HG03521 (cell line): ENCODE measurements around the gene NAALADL2.
"Not testable (repeated sequence)": the region's sequence is repeated elsewhere in the genome, so short reads cannot be mapped to it uniquely, and the experiment has no call there.

ENCODE experiments used
- ATAC-seq: cut with Tn5 transposase; IDR thresholded peaks from one replicate; pipeline ENCODE4 v1.9.1; 2021; ENCODE audit warnings: mild to moderate bottlenecking, moderate library complexity; ENCODE audit not compliant: unreplicated experiment

The NAALADL2 gene

DNA sequence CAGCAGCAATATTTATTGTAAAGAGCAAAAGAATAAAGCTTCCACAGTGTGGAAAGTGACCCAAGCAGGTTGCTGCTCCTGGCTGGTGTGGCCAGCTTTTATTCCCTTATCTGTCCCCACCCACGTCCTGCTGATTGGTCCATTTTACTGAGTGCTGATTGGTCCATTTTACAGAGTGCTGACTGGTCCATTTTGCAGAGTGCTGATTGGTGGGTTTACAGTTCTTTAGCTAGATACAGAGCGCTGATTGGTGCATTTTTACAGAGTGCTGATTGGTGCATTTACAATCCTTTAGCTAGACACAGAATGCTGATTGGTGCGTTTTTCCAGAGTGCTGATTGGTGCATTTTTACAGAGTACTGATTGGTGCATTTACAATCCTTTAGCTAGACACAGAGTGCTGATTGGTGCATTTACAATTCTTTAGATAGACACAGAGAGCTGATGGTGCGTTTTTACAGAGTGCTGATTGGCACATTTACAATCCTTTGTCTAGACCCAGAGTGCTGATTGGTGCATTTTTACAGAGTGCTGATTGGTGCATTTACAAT is 601.8 kb downstream of the NAALADL2 start:
- ATAC-seq: not testable (repeated sequence)

DNA sequence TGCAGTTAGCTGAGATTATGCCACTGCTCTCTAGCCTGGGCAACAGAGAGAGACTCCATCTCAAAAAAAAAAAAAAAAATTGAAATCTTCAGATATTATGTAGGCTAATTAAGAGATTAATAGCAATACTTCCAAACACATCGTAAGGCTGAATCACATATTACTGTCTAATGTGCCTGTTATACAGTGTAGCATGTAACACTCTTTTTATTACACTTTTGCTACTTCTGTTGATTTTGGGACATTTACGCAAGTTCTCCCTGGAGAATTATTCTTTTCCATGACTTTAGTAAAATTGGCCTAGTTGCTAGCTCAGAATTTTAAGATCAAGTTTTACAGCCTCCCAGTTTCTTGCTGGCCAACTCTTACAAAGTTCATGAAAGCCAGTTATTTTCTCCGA is 605.2 kb downstream of the NAALADL2 start:
- ATAC-seq: no peak

DNA sequence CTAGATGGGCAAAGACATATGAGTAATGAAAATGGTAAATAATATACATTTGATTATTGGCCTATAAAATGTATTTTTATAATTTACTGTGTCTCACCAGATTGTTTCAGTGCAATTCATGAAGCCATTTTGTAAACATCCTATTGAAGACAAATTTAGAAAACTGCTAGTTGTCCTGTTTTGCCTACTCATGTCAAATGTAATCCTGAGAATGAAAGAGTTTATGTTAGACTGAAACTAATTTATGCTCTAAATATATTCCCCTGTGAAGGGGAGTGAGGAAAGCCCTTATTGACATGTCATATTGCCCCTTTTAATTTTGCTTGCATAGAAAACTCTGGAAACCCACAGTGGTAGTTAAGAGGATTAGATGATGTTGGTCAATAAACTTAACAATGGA is 610.0 kb downstream of the NAALADL2 start:
- ATAC-seq: no peak

DNA sequence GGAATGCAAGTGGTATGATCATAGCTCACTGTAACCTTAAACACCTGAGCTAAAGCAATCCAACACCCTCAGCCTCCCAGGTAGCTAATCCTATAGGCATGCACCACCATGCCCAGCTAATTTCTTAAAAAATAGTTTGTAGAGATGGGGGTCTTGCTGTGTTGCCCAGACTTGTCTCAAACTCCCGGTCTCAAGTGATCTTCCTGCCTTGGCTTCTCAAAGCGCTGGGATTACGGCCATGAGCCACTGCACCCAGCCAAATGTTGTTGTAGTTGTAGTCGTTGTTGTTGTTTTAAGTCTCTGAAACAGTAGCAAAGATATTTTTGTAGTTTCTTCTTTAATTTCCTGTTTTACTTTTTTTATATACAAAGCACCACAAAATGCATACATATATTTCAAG is 616.6 kb downstream of the NAALADL2 start:
- ATAC-seq: no peak

DNA sequence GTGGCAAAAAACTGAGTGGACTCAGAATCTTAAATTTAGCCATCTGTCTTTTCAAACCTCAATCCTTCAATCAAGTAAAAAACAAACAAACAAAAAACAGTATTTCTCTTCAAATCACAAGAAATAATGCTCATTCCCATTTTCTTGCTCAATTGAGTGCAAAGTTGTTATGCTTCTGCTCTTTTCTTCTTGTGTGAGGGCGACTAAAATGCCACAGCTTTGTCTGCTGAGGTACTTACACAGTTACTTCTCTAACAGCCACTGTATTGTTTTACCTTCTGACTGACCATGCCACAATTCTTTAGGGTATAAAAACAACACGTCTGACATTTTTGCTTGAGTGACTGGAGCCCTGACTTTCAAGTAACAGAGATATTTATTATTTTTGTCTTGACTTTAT is 617.4 kb downstream of the NAALADL2 start:
- no peak for ATAC-seq

DNA sequence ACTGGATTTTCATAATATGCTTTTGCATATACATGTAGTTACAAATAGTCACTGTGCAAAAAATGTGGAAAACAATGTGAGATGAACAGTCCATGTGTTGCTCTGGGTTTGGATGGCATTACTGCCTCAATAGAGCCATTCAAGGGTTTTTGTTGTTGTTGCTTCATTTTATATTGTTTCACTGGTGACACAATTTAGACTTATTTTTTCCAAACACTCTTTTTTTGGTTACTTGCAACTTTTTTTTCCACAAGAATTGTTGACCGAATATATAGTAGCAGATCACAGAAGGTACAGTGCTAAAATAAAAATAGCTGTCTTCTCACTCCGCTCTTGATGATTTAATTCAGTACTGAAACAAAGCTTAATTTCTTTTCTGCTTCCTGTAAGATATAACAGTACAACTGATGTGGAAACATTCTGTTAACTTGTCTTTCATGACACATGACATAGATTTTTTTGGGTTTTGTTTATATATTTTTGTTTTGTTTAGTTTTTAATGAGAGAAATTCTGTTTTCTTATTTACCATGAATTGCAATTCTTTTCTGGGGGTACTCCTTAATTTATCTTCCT is 618.6 kb downstream of the NAALADL2 start:
- peak; percentile 90 for ATAC-seq

DNA sequence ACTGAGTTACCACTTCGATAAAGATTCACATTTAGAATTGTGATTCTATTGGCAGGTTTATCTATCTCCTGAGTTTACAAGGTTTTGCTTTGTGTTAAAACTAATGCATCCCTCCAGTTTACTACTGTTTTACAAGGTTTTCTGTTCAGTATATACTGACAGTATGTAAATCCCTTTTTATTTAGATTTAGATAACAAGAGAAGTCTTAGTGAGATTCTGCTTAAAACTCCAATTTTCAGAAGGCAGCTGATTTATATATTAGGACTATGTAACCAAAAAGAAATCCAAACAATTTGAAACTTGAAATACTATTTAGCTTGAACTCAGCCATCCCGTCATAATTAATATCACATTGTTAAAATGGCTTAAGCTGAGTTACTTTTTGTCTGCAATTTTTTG is 619.2 kb downstream of the NAALADL2 start:
- no peak for ATAC-seq

DNA sequence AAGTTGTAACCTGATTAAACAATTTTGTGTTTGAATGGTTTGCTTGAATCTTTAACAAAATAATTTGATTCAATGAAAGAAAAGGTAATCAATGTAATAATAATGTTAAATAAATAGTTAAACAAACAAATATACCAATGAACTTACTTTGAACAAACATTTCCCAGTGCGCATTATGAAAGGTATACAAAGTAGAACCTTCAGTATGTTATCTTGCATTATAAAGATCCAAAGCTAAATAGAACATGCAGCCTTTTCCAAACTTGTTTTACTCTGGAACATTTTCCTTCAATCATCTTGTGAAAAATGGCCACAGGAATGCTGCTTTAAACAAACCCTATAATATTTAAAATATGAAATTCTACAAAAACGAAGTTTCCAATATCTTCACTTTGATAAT is 620.0 kb downstream of the NAALADL2 start:
- ATAC-seq: no peak

DNA sequence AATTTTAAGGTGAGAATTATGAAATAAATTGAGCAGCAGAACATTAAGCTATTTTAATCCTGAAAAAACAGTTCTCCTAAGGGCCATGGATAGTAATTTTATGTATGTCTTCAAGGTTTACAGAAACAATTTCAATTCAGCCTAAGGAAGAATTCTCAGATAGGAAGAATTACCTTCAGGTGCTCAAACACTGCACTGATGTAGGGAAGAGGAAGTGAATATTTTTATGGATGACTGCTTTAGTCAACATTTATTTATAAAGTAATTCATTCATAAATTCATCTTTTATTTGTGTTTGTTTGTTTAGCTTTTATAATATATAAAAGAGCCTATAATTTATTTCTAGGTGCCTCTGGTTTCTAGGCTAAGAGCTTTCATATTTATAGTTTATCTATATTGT is 620.7 kb downstream of the NAALADL2 start:
- no peak for ATAC-seq

DNA sequence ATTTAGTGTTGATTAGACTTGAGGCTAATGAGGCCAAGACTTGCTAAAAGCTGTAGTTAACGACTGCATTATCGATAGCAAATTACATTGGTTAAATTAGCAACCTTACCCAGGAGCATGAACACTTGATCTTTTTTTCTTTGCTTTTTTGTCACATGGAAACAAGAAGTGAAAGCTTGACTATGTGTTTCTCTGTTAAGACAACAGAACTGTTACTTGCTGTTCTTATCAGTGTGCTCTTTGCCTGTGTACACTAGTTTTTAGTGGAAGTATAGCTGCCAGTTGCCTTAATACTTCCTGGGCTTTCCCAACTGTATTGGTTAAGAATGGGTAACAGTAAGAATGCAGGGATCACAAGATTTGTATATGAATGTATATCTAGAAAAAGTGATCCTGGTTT is 625.5 kb downstream of the NAALADL2 start:
- no peak for ATAC-seq

DNA sequence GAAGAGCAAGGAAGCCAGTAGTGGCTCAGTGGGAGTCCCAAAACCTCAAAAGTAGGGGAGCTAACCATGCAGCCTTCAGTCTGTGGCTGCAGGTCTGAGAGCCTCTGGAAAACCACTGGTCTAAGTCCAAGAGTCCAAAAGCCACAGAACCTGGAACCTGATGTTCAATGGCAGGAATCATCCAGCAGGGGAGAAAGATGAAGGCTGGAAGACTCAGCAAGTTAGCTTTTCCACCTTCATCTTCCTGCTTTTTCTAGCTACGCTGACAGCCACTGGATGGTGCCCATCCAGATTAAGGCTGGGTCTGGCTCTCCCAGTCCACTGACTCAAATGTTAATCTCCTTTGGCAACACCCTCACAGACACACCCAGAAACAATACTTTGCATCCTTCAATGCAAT is 626.3 kb downstream of the NAALADL2 start:
- no peak for ATAC-seq

DNA sequence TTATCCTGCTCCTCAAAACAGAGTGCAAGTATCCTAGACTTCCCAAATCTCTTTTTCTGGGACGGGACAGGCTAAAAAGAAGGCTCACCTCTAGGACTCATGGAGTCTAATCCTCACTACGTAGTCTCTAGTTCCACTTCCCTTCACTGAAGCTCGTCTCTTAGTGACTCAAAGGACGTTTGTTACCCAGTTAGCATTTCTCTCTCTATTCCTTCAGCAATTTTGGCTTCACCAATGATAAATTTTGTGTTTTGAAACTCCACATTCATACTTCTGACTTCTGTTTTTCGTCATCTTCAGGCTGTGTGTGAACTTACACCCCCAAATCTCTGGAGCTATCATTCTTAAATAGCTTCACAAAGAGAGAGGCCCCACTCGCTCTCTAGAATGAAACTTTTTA is 627.1 kb downstream of the NAALADL2 start:
- peak; percentile 44 for ATAC-seq

DNA sequence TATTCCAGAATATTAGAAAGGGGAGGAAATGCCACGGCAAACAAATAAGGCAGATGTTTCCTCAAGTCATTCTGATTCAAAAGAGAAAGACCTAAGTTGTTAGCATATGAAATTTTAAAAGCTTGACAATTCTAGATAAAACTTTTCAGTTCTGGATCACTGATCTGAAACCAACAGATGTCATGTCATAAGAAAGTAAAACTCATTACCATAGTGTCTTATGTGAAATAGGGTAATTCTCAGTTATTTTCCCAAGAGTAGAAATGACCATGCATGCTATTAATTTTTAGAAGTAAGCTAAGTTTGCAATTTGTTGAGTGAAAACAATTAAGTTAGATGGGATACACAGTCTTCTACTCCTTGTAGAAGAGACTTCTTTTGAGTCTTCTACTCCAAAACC is 630.3 kb downstream of the NAALADL2 start:
- peak; percentile 49 for ATAC-seq

DNA sequence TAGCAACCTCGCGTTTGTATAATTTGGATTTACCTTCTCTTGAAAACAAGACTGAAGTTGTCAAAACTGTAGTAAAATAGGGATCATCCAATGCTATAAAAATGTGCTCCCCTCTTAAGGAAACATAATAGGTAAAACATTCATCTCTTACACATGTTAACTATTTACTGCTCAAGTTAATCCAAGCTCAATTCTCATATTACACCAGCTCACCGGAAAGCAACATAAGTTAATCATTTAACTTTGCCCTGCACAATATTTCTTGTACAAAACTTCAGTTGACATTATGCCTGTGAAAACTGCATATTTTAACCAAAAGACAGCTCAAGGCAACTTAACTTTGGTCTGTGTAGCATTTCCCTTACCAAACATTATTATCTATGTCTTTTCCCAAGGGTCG is 634.2 kb downstream of the NAALADL2 start:
- no peak for ATAC-seq

DNA sequence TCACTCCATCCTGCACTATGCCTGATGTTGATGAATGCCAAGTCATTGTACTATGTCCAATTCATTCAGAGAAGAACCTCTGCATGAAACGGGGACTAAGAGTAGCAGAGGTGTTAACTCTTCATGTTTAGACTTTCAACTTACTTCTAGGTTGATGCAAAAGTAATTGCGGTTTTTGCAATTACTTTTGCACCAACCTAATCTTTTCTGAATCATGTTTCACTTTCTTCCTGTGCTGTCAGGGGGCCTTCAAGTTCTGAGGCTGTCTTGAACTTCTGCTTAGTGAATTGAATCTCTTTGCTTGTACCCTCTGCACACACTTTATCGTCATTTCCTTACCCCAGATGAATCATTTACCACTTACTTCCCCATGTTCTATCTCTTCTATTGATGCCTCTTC is 636.2 kb downstream of the NAALADL2 start:
- ATAC-seq: no peak

DNA sequence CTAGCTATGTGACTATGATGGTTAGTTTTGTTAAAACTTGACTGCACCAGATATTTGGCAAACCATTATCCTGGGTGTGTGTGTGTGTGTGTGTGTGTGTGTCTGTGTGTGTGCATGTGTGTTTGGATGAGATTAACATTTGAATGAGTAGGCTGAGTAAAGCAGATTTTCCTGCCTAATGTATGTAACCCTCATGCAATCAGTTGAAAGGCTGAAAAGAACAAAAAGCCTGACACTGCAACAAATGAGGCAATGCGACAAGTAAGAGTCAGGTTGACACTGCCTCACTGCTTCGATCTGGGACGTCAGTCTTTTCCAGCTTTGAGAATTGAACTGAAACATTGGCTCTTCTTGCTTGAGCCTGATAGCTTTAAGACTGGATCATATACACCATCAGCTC is 643.0 kb downstream of the NAALADL2 start:
- no peak for ATAC-seq

DNA sequence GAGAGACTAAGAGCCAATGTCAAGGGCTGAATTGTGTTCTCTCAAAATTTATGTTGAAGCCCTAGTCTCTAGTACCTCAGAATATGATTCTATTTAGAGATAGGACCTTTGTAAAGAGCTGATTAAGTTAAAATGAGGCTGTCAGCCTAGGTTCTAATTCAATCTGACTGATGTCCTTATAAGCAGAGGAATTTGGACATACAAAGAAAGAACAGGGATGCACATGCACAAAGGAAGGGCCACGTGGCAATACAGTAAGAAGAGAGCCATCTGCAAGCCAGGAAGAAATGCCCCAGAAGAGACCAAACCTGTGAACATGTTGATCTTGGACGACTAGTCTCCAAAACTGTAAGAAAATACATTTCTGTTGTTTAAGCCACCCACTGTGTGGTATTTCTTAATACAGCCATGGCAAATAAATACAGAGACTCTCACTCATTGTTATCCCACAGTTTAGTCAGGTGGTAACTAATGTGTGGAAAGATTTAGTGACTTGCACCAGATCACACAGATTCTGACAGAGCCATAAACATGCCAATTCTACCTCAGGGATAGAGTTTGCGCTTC is 652.2 kb downstream of the NAALADL2 start:
- no peak for ATAC-seq

DNA sequence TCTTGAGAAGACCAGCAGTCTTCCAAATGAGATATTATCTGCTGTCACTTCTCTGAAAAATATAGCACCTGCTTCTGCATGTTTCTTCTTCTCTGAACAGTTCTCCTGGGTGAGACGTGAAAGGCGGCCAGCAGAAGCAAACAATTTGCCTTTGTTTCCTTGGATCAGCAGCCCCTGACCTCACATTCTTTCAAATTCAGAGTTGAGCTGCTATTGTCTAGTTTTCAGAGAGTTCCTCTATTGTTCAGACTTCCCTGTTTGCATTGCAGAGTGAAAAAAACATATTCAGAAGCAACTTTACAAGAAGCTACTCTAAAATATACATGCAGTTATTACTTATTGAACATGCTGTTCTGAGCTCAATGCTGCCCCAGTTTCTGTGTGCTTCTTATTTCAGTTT is 653.6 kb downstream of the NAALADL2 start:
- no peak for ATAC-seq

DNA sequence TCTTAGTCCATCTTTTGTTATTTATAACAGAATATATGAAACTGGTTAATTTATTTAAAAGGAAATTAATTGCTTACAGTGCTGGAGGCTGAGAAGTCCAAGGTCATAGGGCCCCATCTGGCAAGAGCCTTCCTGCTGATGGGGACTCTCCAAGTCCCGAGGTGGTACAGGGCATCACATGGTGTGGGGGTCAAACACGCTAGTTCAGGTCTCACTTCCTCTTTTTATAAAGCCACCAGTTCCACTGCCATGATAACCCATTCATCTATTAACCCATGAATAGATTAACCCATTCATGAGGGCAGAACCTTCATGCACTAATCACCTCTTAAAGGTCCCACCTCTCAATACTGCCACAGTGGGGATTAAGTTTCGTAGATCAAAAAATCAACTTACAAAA is 659.3 kb downstream of the NAALADL2 start:
- no peak for ATAC-seq

DNA sequence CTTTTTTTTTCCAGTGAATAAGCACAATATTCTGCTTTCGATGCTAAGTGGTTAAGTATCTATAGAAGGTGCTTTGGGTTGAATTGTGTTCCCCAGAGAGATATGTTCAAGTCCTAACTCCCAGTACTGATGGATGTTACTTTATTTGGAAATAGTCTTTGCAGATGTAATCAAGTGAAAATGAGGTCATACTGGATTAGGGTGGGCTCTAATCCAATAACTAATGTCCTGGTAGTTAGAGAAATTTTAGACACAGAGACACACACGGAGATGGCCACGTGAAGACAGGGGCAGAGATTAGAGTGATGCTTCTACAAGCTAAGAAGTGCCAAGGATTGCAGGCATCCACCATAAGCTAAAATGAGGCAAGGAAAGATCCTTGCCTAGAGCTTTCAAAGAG is 662.3 kb downstream of the NAALADL2 start:
- no peak for ATAC-seq

DNA sequence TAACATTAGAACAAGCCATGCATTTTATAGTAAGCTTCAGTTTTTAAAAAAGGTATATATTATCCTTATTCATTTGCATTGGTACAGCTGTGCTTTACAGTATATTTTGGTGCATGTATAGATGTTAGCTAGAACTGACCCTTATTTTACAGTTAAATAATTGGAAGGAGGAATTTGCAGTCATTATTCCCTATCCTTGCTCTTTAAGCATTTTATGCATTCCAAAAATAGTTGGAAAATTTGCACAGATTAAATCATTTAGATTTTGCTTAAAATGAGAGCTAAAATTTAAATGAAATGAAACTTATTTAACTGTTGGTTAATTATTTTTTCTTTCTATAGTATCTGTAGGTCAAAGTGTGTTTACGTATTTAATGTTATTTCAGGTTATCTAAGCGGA is 667.1 kb downstream of the NAALADL2 start:
- no peak for ATAC-seq

DNA sequence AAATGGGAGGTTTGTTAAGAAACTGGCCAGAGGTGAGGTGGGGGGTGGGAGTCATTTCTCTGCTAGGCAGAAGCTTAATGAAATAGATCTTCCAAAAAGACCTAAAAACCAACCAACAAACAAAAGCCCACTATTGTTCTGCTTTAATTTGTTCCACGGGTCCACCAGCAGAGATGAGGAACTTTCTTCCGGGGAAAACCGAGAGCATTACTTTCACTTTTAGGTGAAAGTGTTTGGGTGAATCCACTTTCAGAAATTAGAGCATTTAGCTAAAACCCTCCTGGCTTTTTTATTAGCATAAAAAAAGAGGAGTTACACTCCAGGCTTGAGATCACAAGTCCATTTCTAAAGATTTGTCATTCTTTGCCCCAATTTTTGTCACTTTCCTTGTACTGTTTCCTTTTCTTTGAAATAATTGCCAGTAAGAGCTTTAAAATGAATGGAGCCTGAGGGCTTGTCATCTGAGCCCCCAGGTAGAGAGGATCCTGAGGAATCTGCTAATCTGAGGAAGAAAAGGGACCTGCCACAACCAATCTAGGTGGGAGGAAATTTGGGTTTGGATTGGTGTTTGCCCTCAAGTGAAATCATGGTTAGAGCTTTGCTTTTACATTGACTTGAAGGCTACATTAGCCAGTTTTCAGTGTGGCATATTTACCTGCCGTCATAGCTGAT is 667.6 kb downstream of the NAALADL2 start:
- ATAC-seq: no peak
